Measurements from ENCODE around the gene THOC7. TPM values are rescaled to one million over a fixed set of nuclear protein-coding genes. Genes with fewer than 3 reads are reported as not detected.

THOC7 gene
- total and polyA plus RNA-seq, 5 donors from 2014 or later = 37.3 to 96.7 (median 75.6) TPM

DNA sequence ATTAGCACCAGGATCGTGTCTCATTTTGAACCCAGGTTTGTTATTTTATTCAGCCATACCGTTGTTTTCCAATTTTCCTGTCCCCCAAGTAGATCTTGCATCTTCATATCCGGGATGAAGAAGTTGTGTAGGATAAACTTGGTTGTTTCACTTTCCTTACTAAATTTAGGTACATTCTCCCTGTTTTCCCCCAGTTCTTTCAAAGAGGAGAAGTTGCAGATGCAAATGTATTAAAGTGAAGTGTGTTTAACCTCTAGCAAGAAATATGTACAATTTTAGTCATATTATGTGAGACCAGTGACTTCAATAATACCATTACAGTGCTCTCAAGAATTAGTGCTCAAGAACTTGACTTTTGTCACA lies 1.3 kb upstream of the THOC7 start:
- DNase-seq (no peak), ATAC-seq (ENCODE audit: low read depth in 2 of 2) (no peak)
- Mint-ChIP-seq H3K36me3 (peaks cover 9% of the 10 kb centered on the region), H3K4me1 (peaks cover 41 to 79% (median 63%) of the 10 kb centered on the region in 4 donors), H3K9me3 (no peaks in the 10 kb centered on the region), H3K27ac (peak overlapping the region; percentile 95 to 96 (median 96)), H3K27me3 (no peaks in the 10 kb centered on the region), H3K4me3 (peak overlapping the region; percentile 94 to 98 (median 96))
- H3K27me3 ChIP-seq (ENCODE audit: control insufficient read depth, insufficient read depth, low read length) = no peaks in the 10 kb centered on the region
- H3K36me3 ChIP-seq (ENCODE audit: control insufficient read depth, insufficient read depth, low read length) = no peaks in the 10 kb centered on the region
- H3K4me1 ChIP-seq (ENCODE audit: control insufficient read depth, insufficient read depth, low read length, poor library complexity, severe bottlenecking) = peaks cover 24% of the 10 kb centered on the region
- peak overlapping the region; percentile 63 for H3K27ac ChIP-seq (ENCODE audit: insufficient read depth, low read length, poor library complexity, severe bottlenecking)
- H3K4me3 ChIP-seq (ENCODE audit: low read depth, low read length) = peak overlapping the region; percentile 73
- no peaks in the 10 kb centered on the region for H3K9me3 ChIP-seq (ENCODE audit: control insufficient read depth in 2 of 2, low read length in 2 of 2)

DNA sequence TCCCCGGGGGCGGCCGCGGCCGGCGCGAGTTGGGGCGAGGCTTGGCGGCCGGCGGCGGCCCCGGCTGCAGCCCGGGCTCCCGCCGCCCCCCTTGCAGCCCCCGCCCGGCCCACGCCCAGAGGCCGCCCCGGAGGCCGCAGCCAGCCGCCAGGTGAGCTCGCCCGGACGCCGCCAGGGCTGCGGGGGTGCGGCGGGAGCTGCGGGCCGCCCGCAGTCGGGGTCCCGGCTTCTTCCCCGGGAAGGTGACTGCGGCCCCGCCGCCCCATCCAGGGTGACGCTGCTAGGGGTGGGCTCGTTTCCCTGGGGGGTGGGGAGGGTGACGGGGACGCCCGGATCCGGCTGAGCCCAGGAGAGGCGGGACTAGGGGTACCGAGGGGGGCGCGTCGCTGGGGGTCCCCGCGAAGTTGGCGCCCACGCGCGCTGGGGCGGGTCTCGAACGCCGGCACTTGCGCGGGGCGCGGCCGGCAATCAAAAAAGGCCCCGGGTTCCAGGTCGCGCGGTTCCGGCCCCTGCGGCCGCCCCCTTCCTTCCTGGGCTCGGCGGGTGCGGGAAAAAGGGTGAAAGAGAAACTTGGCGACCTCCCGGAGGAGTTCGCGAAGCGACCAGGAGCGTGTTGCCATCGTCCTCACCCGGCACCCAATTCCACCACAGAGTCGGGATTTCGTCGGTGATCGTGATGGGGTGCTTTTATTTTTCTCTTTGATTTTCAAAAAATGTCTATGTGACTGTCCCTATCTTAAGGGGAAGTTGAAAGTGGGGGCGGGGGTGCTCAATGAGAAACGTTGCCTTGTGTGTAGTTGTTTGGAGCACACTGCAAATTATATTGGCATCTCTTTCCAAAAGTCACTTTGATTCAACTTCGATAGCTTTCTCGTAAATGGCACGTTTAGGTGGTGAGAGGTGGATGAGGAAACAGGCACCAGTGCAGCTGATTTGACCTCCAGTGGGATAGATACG lies 681 bp upstream of the THOC7 start:
- Mint-ChIP-seq H3K4me1 (peaks cover 40 to 76% (median 65%) of the 10 kb centered on the region in 4 donors), H3K36me3 (peaks cover 9% of the 10 kb centered on the region), H3K9me3 (no peaks in the 10 kb centered on the region), H3K4me3 (peak overlapping the region; percentile 94 to 98 (median 96)), H3K27me3 (no peaks in the 10 kb centered on the region), H3K27ac (peak overlapping the region; percentile 95 to 96 (median 96))
- Histone ChIP-seq H3K4me3 (ENCODE audit: low read depth, low read length) (peak overlapping the region; percentile 73), H3K27me3 (ENCODE audit: control insufficient read depth, insufficient read depth, low read length) (no peaks in the 10 kb centered on the region), H3K4me1 (ENCODE audit: control insufficient read depth, insufficient read depth, low read length, poor library complexity, severe bottlenecking) (peaks cover 25% of the 10 kb centered on the region), H3K36me3 (ENCODE audit: control insufficient read depth, insufficient read depth, low read length) (no peaks in the 10 kb centered on the region), H3K27ac (ENCODE audit: insufficient read depth, low read length, poor library complexity, severe bottlenecking) (peak overlapping the region; percentile 63), H3K9me3 (ENCODE audit: control insufficient read depth in 2 of 2, low read length in 2 of 2) (no peaks in the 10 kb centered on the region)
- DNase-seq (peak; percentile 35 to 58 (median 42)), ATAC-seq (ENCODE audit: low read depth in 2 of 2) (peak; percentile 38 to 41)

DNA sequence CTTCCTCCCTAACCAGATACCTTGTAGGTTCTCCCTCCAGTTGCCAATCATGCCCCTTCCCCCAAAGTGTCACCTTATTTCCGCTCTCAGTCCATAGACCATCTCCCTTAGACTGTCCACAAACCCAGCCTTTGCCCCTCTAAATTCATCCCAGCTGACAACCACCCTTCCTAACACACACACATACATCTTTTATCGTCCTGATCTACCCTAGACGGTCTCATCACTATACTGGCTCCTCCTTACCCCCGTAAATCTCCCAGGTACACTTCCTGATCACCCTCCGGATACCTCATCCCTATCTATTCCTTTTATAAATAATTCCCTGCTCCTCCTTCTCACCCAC lies 828 bp downstream of the THOC7 start:
- Mint-ChIP-seq H3K27me3 (no peaks in the 10 kb centered on the region), H3K27ac (peak overlapping the region; percentile 75 to 92 (median 77)), H3K4me3 (peak overlapping the region; percentile 79 to 89 (median 86)), H3K4me1 (peaks cover 35 to 74% (median 62%) of the 10 kb centered on the region in 4 donors), H3K9me3 (no peaks in the 10 kb centered on the region), H3K36me3 (peaks cover 9% of the 10 kb centered on the region)
- peak in 1 of 3 donors; percentile 14 for DNase-seq
- Histone ChIP-seq H3K4me1 (ENCODE audit: control insufficient read depth, insufficient read depth, low read length, poor library complexity, severe bottlenecking) (peaks cover 27% of the 10 kb centered on the region), H3K4me3 (ENCODE audit: low read depth, low read length) (peak overlapping the region; percentile 84), H3K36me3 (ENCODE audit: control insufficient read depth, insufficient read depth, low read length) (no peaks in the 10 kb centered on the region), H3K9me3 (ENCODE audit: control insufficient read depth in 2 of 2, low read length in 2 of 2) (no peaks in the 10 kb centered on the region), H3K27me3 (ENCODE audit: control insufficient read depth, insufficient read depth, low read length) (no peaks in the 10 kb centered on the region), H3K27ac (ENCODE audit: insufficient read depth, low read length, poor library complexity, severe bottlenecking) (peak overlapping the region; percentile 61)
- ATAC-seq (ENCODE audit: low read depth in 2 of 2) = no peak

DNA sequence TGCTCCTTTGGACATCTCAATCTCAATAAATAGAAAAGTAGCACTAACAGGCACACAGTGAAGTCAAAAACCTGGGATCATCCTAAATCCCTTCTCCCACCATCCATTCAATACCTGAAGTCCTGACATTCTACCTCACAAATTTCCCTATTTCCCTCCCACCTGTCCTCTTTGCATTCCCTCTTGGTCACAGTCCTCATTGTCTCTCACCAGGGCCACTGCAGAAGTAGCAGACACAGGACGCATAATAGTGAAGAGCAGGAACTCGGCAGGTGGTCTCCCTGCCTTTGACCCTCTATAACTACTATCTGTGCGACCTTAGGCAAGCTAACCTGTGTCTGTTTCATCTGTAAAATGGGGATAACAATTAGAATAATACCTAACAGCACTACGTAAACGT lies 2.3 kb downstream of the THOC7 start:
- Histone ChIP-seq H3K4me1 (ENCODE audit: control insufficient read depth, insufficient read depth, low read length, poor library complexity, severe bottlenecking) (peaks cover 27% of the 10 kb centered on the region), H3K4me3 (ENCODE audit: low read depth, low read length) (no peak overlapping the region), H3K27ac (ENCODE audit: insufficient read depth, low read length, poor library complexity, severe bottlenecking) (peak overlapping the region; percentile 25), H3K36me3 (ENCODE audit: control insufficient read depth, insufficient read depth, low read length) (no peaks in the 10 kb centered on the region), H3K27me3 (ENCODE audit: control insufficient read depth, insufficient read depth, low read length) (no peaks in the 10 kb centered on the region), H3K9me3 (ENCODE audit: control insufficient read depth in 2 of 2, low read length in 2 of 2) (no peaks in the 10 kb centered on the region)
- peak overlapping the region in 2 of 4 donors; percentile 62 to 82 for H3K4me3 Mint-ChIP-seq
- peaks cover 37 to 71% (median 61%) of the 10 kb centered on the region in 4 donors for H3K4me1 Mint-ChIP-seq
- H3K27ac Mint-ChIP-seq = peak overlapping the region; percentile 30 to 77 (median 53)
- H3K27me3 Mint-ChIP-seq = no peaks in the 10 kb centered on the region
- DNase-seq (no peak), ATAC-seq (ENCODE audit: low read depth in 2 of 2) (no peak)
- no peaks in the 10 kb centered on the region for H3K9me3 Mint-ChIP-seq
- H3K36me3 Mint-ChIP-seq = peaks cover under 1% of the 10 kb centered on the region

DNA sequence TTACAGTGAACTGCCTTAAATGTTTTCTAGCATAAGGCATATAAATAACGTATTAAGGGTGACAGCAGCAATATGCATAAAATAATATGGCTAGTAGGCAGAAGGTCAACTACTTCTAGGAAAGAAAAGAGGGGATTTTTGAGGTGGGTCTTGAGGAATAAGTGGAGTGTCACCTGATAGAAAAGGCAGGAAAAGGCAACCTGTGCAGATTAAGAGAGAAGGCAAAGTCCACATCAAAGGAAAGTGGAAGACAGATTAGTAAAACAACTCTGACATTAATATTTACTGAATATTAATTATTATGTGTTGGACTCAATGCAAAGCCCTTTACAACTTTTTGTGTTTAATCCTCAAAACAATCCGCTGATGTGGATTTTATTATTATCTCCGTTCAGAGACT lies 2.8 kb downstream of the THOC7 start:
- no peak for DNase-seq
- Histone ChIP-seq H3K4me3 (ENCODE audit: low read depth, low read length) (no peak overlapping the region), H3K36me3 (ENCODE audit: control insufficient read depth, insufficient read depth, low read length) (no peaks in the 10 kb centered on the region), H3K27ac (ENCODE audit: insufficient read depth, low read length, poor library complexity, severe bottlenecking) (peak overlapping the region; percentile 25), H3K9me3 (ENCODE audit: control insufficient read depth in 2 of 2, low read length in 2 of 2) (no peaks in the 10 kb centered on the region), H3K27me3 (ENCODE audit: control insufficient read depth, insufficient read depth, low read length) (no peaks in the 10 kb centered on the region), H3K4me1 (ENCODE audit: control insufficient read depth, insufficient read depth, low read length, poor library complexity, severe bottlenecking) (peaks cover 27% of the 10 kb centered on the region)
- H3K27me3 Mint-ChIP-seq = no peaks in the 10 kb centered on the region
- H3K4me3 Mint-ChIP-seq = peak overlapping the region in 3 of 4 donors; percentile 10 to 82 (median 39)
- H3K9me3 Mint-ChIP-seq = no peaks in the 10 kb centered on the region
- ATAC-seq (ENCODE audit: low read depth in 2 of 2) = no peak
- peaks cover 37 to 74% (median 64%) of the 10 kb centered on the region in 4 donors for H3K4me1 Mint-ChIP-seq
- no peaks in the 10 kb centered on the region for H3K36me3 Mint-ChIP-seq
- H3K27ac Mint-ChIP-seq = peak overlapping the region in 2 of 3 donors; percentile 3 to 7

DNA sequence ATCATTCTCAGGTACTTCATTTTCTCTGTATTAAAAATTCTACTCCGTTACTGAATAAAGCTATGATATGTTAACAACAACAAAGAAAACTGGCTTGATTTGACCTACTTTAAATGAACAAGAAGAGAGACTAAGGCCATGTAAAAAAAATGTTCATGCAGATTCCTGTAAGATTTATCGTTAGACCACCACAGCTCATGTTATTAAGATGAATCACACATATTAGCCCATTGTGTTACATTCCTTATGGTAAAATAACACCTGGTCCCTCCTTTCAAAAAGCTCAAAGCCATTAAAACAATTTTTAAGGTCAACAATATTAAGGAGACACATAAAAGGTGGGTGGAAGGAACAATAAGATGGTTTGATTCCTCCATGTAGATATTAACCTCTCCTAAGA lies 6.3 kb downstream of the THOC7 start:
- Histone ChIP-seq H3K9me3 (ENCODE audit: control insufficient read depth in 2 of 2, low read length in 2 of 2) (no peaks in the 10 kb centered on the region), H3K4me3 (ENCODE audit: low read depth, low read length) (no peak overlapping the region), H3K27ac (ENCODE audit: insufficient read depth, low read length, poor library complexity, severe bottlenecking) (no peak overlapping the region), H3K36me3 (ENCODE audit: control insufficient read depth, insufficient read depth, low read length) (no peaks in the 10 kb centered on the region), H3K4me1 (ENCODE audit: control insufficient read depth, insufficient read depth, low read length, poor library complexity, severe bottlenecking) (peaks cover 5% of the 10 kb centered on the region), H3K27me3 (ENCODE audit: control insufficient read depth, insufficient read depth, low read length) (no peaks in the 10 kb centered on the region)
- Mint-ChIP-seq H3K27me3 (no peaks in the 10 kb centered on the region), H3K36me3 (peaks cover 4% of the 10 kb centered on the region), H3K4me3 (no peak overlapping the region), H3K4me1 (peaks cover 33 to 64% (median 53%) of the 10 kb centered on the region in 4 donors), H3K9me3 (no peaks in the 10 kb centered on the region), H3K27ac (no peak overlapping the region)
- no peak for DNase-seq
- ATAC-seq (ENCODE audit: low read depth in 2 of 2) = no peak

DNA sequence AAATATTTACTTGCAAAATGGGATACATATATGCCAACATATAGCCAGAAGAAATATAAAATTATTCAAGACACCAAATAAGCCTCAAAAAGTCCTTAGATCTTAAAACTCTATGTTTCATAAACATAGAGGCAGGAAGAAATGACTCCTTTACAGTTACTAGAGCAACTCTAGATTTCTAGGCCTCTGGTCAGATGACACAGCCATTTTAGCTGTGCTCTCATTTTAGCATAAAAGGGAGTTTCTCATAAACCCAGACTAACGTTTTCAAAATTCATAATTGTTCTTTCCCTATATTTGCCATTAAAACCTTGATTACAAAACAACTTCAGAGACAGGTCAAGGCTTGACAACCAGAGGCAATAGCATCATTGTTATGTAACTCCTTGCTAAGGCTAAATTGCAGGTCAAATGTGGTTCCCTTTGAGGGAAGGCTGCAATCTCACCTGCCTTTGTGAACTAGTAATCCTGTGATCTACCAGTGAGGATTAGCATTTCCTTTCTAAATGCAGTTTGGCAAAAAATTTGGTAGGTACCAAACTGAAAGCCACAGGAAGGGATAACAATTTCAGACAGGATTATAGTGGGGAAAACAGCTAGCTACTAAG lies 8.2 kb downstream of the THOC7 start:
- Mint-ChIP-seq H3K9me3 (no peaks in the 10 kb centered on the region), H3K36me3 (peaks cover 16% of the 10 kb centered on the region), H3K4me3 (no peak overlapping the region), H3K27ac (peak overlapping the region in 1 of 3 donors; percentile 49), H3K27me3 (no peaks in the 10 kb centered on the region), H3K4me1 (peaks cover 34 to 62% (median 43%) of the 10 kb centered on the region in 4 donors)
- no peaks in the 10 kb centered on the region for H3K9me3 ChIP-seq (ENCODE audit: control insufficient read depth in 2 of 2, low read length in 2 of 2)
- no peak overlapping the region for H3K4me3 ChIP-seq (ENCODE audit: low read depth, low read length)
- H3K27ac ChIP-seq (ENCODE audit: insufficient read depth, low read length, poor library complexity, severe bottlenecking) = no peak overlapping the region
- peaks cover 4% of the 10 kb centered on the region for H3K4me1 ChIP-seq (ENCODE audit: control insufficient read depth, insufficient read depth, low read length, poor library complexity, severe bottlenecking)
- H3K27me3 ChIP-seq (ENCODE audit: control insufficient read depth, insufficient read depth, low read length) = no peaks in the 10 kb centered on the region
- no peak for ATAC-seq (ENCODE audit: low read depth in 2 of 2)
- DNase-seq = no peak
- H3K36me3 ChIP-seq (ENCODE audit: control insufficient read depth, insufficient read depth, low read length) = no peaks in the 10 kb centered on the region

Data from CD4-positive, CD25-positive, alpha-beta regulatory T cell (primary cell).